NCI-H146 treated with DMSO at 0.1 percent for 48 hours (cell line): ENCODE data around the gene C19orf25.

ENCODE experiments used
- DNase-seq: peaks from one replicate; lab custom pipeline; 2025; ENCODE audit not compliant: unreplicated experiment; lab: John Stamatoyannopoulos, UW

The C19orf25 gene

GRCh38 chr19:1433119-1434039 is 45.6 kb downstream of the C19orf25 start:
- DNase-seq = no peak

- DNase-seq = no peak
Observed at GRCh38 chr19:1432507-1432887, 46.5 kb downstream of the C19orf25 start.

GRCh38 chr19:1431759-1432506 is 47.1 kb downstream of the C19orf25 start:
- no peak for DNase-seq

- no peak for DNase-seq
Observed at GRCh38 chr19:1430246-1430645, 48.8 kb downstream of the C19orf25 start.

- DNase-seq = no peak
Observed at GRCh38 chr19:1429750-1430149, 49.3 kb downstream of the C19orf25 start.

GRCh38 chr19:1428738-1429391 is 50.1 kb downstream of the C19orf25 start:
- no peak for DNase-seq

GRCh38 chr19:1427221-1427920 is 51.6 kb downstream of the C19orf25 start:
- DNase-seq = no peak

- DNase-seq = no peak
Observed at GRCh38 chr19:1426736-1427135, 52.3 kb downstream of the C19orf25 start.

- no peak for DNase-seq
Observed at GRCh38 chr19:1425902-1426301, 53.1 kb downstream of the C19orf25 start.

GRCh38 chr19:1425102-1425837 is 53.7 kb downstream of the C19orf25 start:
- DNase-seq = no peak

GRCh38 chr19:1424192-1424955 is 54.6 kb downstream of the C19orf25 start:
- DNase-seq = no peak

GRCh38 chr19:1423436-1424191 is 55.4 kb downstream of the C19orf25 start:
- no peak for DNase-seq
